ENCODE data around the gene MED23.

DNA sequence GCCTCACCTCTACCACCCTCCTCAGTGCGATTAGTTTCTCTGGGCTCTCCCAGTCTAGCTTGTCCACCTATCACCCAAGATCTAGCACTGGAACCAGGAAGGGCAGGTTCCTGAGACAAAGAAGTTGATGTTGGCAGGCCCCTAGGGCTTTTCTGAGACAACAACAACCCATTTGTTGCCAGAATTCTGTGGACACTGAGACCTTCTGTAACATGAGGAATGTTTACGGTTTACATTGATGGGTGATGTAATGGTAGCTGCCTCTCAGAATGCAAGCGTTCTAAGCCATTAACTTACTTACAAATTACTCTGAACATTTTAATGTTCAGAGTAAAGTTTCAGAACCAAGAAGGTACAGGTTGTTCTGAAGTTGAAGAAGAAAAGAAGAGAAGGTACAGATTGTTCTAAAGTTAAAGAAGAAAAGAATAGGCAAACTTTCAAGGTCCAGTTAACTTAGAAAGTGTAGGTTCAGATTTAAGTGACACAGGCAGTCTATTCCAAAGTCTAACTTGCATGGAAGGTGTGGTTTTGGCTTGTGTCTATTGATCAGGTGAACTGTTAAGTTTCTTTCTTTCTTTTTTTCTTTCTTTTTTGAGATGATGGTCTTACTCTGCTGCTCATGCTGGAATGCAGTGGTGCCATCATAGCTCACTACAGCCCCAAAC, 3.7 kb upstream of the MED23 start:
- TF ChIP-seq, protein P1, sequence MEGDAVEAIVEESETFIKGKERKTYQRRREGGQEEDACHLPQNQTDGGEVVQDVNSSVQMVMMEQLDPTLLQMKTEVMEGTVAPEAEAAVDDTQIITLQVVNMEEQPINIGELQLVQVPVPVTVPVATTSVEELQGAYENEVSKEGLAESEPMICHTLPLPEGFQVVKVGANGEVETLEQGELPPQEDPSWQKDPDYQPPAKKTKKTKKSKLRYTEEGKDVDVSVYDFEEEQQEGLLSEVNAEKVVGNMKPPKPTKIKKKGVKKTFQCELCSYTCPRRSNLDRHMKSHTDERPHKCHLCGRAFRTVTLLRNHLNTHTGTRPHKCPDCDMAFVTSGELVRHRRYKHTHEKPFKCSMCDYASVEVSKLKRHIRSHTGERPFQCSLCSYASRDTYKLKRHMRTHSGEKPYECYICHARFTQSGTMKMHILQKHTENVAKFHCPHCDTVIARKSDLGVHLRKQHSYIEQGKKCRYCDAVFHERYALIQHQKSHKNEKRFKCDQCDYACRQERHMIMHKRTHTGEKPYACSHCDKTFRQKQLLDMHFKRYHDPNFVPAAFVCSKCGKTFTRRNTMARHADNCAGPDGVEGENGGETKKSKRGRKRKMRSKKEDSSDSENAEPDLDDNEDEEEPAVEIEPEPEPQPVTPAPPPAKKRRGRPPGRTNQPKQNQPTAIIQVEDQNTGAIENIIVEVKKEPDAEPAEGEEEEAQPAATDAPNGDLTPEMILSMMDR (IDR thresholded peaks at IDR 0.05; ENCODE audit: insufficient read depth, low read depth, low read length), result no peak
- no peak for TF ChIP-seq EZH2 (IDR thresholded peaks at IDR 0.05; ENCODE audit: insufficient read depth, low read length)

Data from astrocyte (in vitro differentiated cells and primary cell).